Dendritic cell treated with granulocyte-macrophage colony-stimulating factor and Interleukin-4, amounts not matched to agents 40 ng/mL and 50 ng/mL, for 4 days (primary cell): ENCODE data around the gene ATP9B.

Experiments used
- H3K27ac Mint-ChIP-seq: one replicate; pipeline ENCODE4 v1.8.0; 2022; ENCODE audit warnings: mild to moderate bottlenecking, mixed read lengths
- H3K27me3 Mint-ChIP-seq: one replicate; pipeline ENCODE4 v1.8.0; 2022; ENCODE audit warnings: mild to moderate bottlenecking, mixed read lengths
- H3K36me3 Mint-ChIP-seq: one replicate; pipeline ENCODE4 v1.8.0; 2022; ENCODE audit warnings: low read depth, mixed read lengths
- H3K4me1 Mint-ChIP-seq: one replicate; pipeline ENCODE4 v1.8.0; 2022; ENCODE audit warnings: low read depth, mixed read lengths
- H3K4me3 Mint-ChIP-seq: one replicate; pipeline ENCODE4 v1.8.0; 2022; ENCODE audit warnings: mild to moderate bottlenecking, moderate library complexity, mixed read lengths
- H3K9me3 Mint-ChIP-seq: one replicate; pipeline ENCODE4 v1.8.0; 2022; ENCODE audit warnings: mixed read lengths
- intact Hi-C: fragments of 100-400 bp; cut with micrococcal nuclease; formaldehyde crosslinking; loops from one replicate; pipeline ENCODE4 v1.15.0; 2022

ATP9B gene

GRCh38 chr18:79227621-79228020 lies 158.4 kb downstream of the ATP9B start:
- intact Hi-C loops = no loop called here

GRCh38 chr18:79229431-79229830 lies 160.2 kb downstream of the ATP9B start:
- Mint-ChIP-seq H3K36me3 (peaks cover 11% of the 10 kb centered on the region), H3K4me1 (peaks cover 6% of the 10 kb centered on the region), H3K9me3 (no peaks in the 10 kb centered on the region), H3K27ac (no peak overlapping the region), H3K27me3 (no peaks in the 10 kb centered on the region), H3K4me3 (no peak overlapping the region)
- intact Hi-C loops = no loop called here

More at GRCh38 chr18:79227621-79228020, 158.4 kb downstream of the ATP9B start:
- no peaks in the 10 kb centered on the region for H3K9me3 Mint-ChIP-seq
- H3K4me3 Mint-ChIP-seq = no peak overlapping the region
- no peak overlapping the region for H3K27ac Mint-ChIP-seq
- H3K36me3 Mint-ChIP-seq = peaks cover 11% of the 10 kb centered on the region
- peaks cover 6% of the 10 kb centered on the region for H3K4me1 Mint-ChIP-seq
- H3K27me3 Mint-ChIP-seq = no peaks in the 10 kb centered on the region

- Mint-ChIP-seq H3K27ac (no peak overlapping the region), H3K27me3 (no peaks in the 10 kb centered on the region), H3K4me1 (no peaks in the 10 kb centered on the region), H3K36me3 (peaks cover 11% of the 10 kb centered on the region), H3K9me3 (no peaks in the 10 kb centered on the region), H3K4me3 (no peak overlapping the region)
- intact Hi-C loops = no loop called here
These were observed 165.2 kb downstream of the ATP9B start for GRCh38 chr18:79234438-79234837.

GRCh38 chr18:79239631-79240030 lies 170.4 kb downstream of the ATP9B start:
- intact Hi-C loops = loop anchor here (10.0 kb wide), 1 partner anchor 165 kb away; no protein-coding TSS in a partner anchor
- no peaks in the 10 kb centered on the region for H3K27me3 Mint-ChIP-seq
- no peaks in the 10 kb centered on the region for H3K9me3 Mint-ChIP-seq
- no peak overlapping the region for H3K4me3 Mint-ChIP-seq
- no peaks in the 10 kb centered on the region for H3K4me1 Mint-ChIP-seq
- no peak overlapping the region for H3K27ac Mint-ChIP-seq
- peaks cover 16% of the 10 kb centered on the region for H3K36me3 Mint-ChIP-seq

- Mint-ChIP-seq H3K27ac (no peak overlapping the region), H3K4me3 (no peak overlapping the region), H3K4me1 (peaks cover 4% of the 10 kb centered on the region), H3K9me3 (no peaks in the 10 kb centered on the region), H3K27me3 (no peaks in the 10 kb centered on the region), H3K36me3 (peaks cover 16% of the 10 kb centered on the region)
- intact Hi-C loops = loop anchor here (10.0 kb wide), 1 partner anchor 167 kb away; no protein-coding TSS in a partner anchor
These were observed 172.6 kb downstream of the ATP9B start for GRCh38 chr18:79241755-79242154.

- Mint-ChIP-seq H3K9me3 (no peaks in the 10 kb centered on the region), H3K4me3 (no peak overlapping the region), H3K27me3 (no peaks in the 10 kb centered on the region), H3K36me3 (peaks cover 16% of the 10 kb centered on the region), H3K27ac (no peak overlapping the region), H3K4me1 (peaks cover 5% of the 10 kb centered on the region)
- intact Hi-C loops = loop anchor here (10.0 kb wide), 1 partner anchor 167 kb away; no protein-coding TSS in a partner anchor
These were observed 173.1 kb downstream of the ATP9B start for GRCh38 chr18:79242246-79242645.

GRCh38 chr18:79245517-79246001 lies 176.4 kb downstream of the ATP9B start:
- no peaks in the 10 kb centered on the region for H3K9me3 Mint-ChIP-seq
- intact Hi-C loops = loop anchor here (1.0 to 10.0 kb wide), 3 partner anchors 171 to 370 kb away; no protein-coding TSS in a partner anchor
- no peak overlapping the region for H3K27ac Mint-ChIP-seq
- no peaks in the 10 kb centered on the region for H3K27me3 Mint-ChIP-seq
- no peak overlapping the region for H3K4me3 Mint-ChIP-seq
- H3K36me3 Mint-ChIP-seq = no peaks in the 10 kb centered on the region
- peaks cover 5% of the 10 kb centered on the region for H3K4me1 Mint-ChIP-seq

- H3K4me1 Mint-ChIP-seq = peaks cover 5% of the 10 kb centered on the region
- no peaks in the 10 kb centered on the region for H3K9me3 Mint-ChIP-seq
- H3K36me3 Mint-ChIP-seq = no peaks in the 10 kb centered on the region
- intact Hi-C loops = loop anchor here (1.0 to 10.0 kb wide), 3 partner anchors 172 to 371 kb away; no protein-coding TSS in a partner anchor
- no peak overlapping the region for H3K27ac Mint-ChIP-seq
- H3K27me3 Mint-ChIP-seq = no peaks in the 10 kb centered on the region
- no peak overlapping the region for H3K4me3 Mint-ChIP-seq
These were observed 177.3 kb downstream of the ATP9B start for GRCh38 chr18:79246309-79247108.

- H3K27ac Mint-ChIP-seq = no peak overlapping the region
- H3K4me1 Mint-ChIP-seq = peaks cover 5% of the 10 kb centered on the region
- no peaks in the 10 kb centered on the region for H3K27me3 Mint-ChIP-seq
- H3K9me3 Mint-ChIP-seq = no peaks in the 10 kb centered on the region
- H3K36me3 Mint-ChIP-seq = peaks cover 9% of the 10 kb centered on the region
- intact Hi-C loops = loop anchor here (10.0 kb wide), 1 partner anchor 174 kb away; no protein-coding TSS in a partner anchor
- no peak overlapping the region for H3K4me3 Mint-ChIP-seq
These were observed 179.4 kb downstream of the ATP9B start for GRCh38 chr18:79248495-79249060.

GRCh38 chr18:79250301-79250981 lies 181.2 kb downstream of the ATP9B start:
- intact Hi-C loops = no loop called here
- no peak overlapping the region for H3K4me3 Mint-ChIP-seq
- no peaks in the 10 kb centered on the region for H3K9me3 Mint-ChIP-seq
- H3K36me3 Mint-ChIP-seq = peaks cover 23% of the 10 kb centered on the region
- H3K27me3 Mint-ChIP-seq = no peaks in the 10 kb centered on the region
- H3K4me1 Mint-ChIP-seq = peaks cover 5% of the 10 kb centered on the region
- H3K27ac Mint-ChIP-seq = no peak overlapping the region

GRCh38 chr18:79251021-79251420 lies 181.8 kb downstream of the ATP9B start:
- peaks cover 26% of the 10 kb centered on the region for H3K36me3 Mint-ChIP-seq
- H3K27me3 Mint-ChIP-seq = no peaks in the 10 kb centered on the region
- H3K9me3 Mint-ChIP-seq = no peaks in the 10 kb centered on the region
- no peak overlapping the region for H3K4me3 Mint-ChIP-seq
- no peak overlapping the region for H3K27ac Mint-ChIP-seq
- intact Hi-C loops = no loop called here
- peaks cover 5% of the 10 kb centered on the region for H3K4me1 Mint-ChIP-seq

- no peak overlapping the region for H3K27ac Mint-ChIP-seq
- H3K27me3 Mint-ChIP-seq = no peaks in the 10 kb centered on the region
- no peak overlapping the region for H3K4me3 Mint-ChIP-seq
- H3K9me3 Mint-ChIP-seq = no peaks in the 10 kb centered on the region
- no peaks in the 10 kb centered on the region for H3K4me1 Mint-ChIP-seq
- intact Hi-C loops = no loop called here
- H3K36me3 Mint-ChIP-seq = peaks cover 41% of the 10 kb centered on the region
These were observed 183.9 kb downstream of the ATP9B start for GRCh38 chr18:79252904-79253633.

- no peaks in the 10 kb centered on the region for H3K9me3 Mint-ChIP-seq
- intact Hi-C loops = no loop called here
- no peak overlapping the region for H3K27ac Mint-ChIP-seq
- peaks cover 6% of the 10 kb centered on the region for H3K4me1 Mint-ChIP-seq
- peaks cover 64% of the 10 kb centered on the region for H3K36me3 Mint-ChIP-seq
- no peak overlapping the region for H3K4me3 Mint-ChIP-seq
- no peaks in the 10 kb centered on the region for H3K27me3 Mint-ChIP-seq
These were observed 188.3 kb downstream of the ATP9B start for GRCh38 chr18:79257480-79257879.
